ENCODE data around the gene NOL4L.

NOL4L gene

GRCh38 chr20:32455171-32455900, 129.8 kb downstream of the NOL4L start:
- H3K4me2 ChIP-seq (ENCODE audit: low read depth, low read length, poor library complexity, severe bottlenecking) = no peak overlapping the region
- TF ChIP-seq EZH2phosphoT487 (conservative IDR thresholded peaks at IDR 0.05; ENCODE audit: low read length) (no peak), CTCF (IDR thresholded peaks at IDR 0.05; ENCODE audit: insufficient read depth, low read length, poor library complexity, severe bottlenecking) (no peak)
- no peaks in the 10 kb centered on the region for H4K20me1 ChIP-seq (ENCODE audit: low read depth, low read length)
- no peaks in the 10 kb centered on the region for H3K9me3 ChIP-seq (ENCODE audit: insufficient read depth, low read length)
- no peaks in the 10 kb centered on the region for H3F3A ChIP-seq (ENCODE audit: insufficient read depth)
- H3K27ac ChIP-seq (ENCODE audit: low read depth, low read length) = no peak overlapping the region
- H2AFZ ChIP-seq (ENCODE audit: low read depth, low read length, severe bottlenecking) = no peak overlapping the region
- no peaks in the 10 kb centered on the region for H3K36me3 ChIP-seq (ENCODE audit: low read length)
- H3K27me3 ChIP-seq (ENCODE audit: low read length) = no peaks in the 10 kb centered on the region
- H3K79me2 ChIP-seq (ENCODE audit: insufficient read depth, low read length) = no peaks in the 10 kb centered on the region
- H3K4me3 ChIP-seq (ENCODE audit: insufficient read depth, low read length, poor library complexity, severe bottlenecking) = no peak overlapping the region
- H3K9me2 ChIP-seq (replicated peaks; ENCODE audit: insufficient read depth, low read length) = no peaks in the 10 kb centered on the region
- no peak overlapping the region for H3K9ac ChIP-seq (ENCODE audit: low read length)

- Histone ChIP-seq H3K27ac (ENCODE audit: low read depth, low read length) (no peak overlapping the region), H3K27me3 (ENCODE audit: low read length) (no peaks in the 10 kb centered on the region), H3K79me2 (ENCODE audit: insufficient read depth, low read length) (no peaks in the 10 kb centered on the region), H3K4me3 (ENCODE audit: insufficient read depth, low read length, poor library complexity, severe bottlenecking) (no peak overlapping the region), H3K9me3 (ENCODE audit: insufficient read depth, low read length) (no peaks in the 10 kb centered on the region), H3K4me2 (ENCODE audit: low read depth, low read length, poor library complexity, severe bottlenecking) (no peak overlapping the region), H3K9me2 (replicated peaks; ENCODE audit: insufficient read depth, low read length) (no peaks in the 10 kb centered on the region), H3F3A (ENCODE audit: insufficient read depth) (no peaks in the 10 kb centered on the region), H3K9ac (ENCODE audit: low read length) (no peak overlapping the region), H4K20me1 (ENCODE audit: low read depth, low read length) (no peaks in the 10 kb centered on the region), H3K36me3 (ENCODE audit: low read length) (no peaks in the 10 kb centered on the region), H2AFZ (ENCODE audit: low read depth, low read length, severe bottlenecking) (no peak overlapping the region)
- TF ChIP-seq CTCF (IDR thresholded peaks at IDR 0.05; ENCODE audit: insufficient read depth, low read length, poor library complexity, severe bottlenecking) (no peak), EZH2phosphoT487 (conservative IDR thresholded peaks at IDR 0.05; ENCODE audit: low read length) (no peak)
Observed at GRCh38 chr20:32454164-32455145, 130.7 kb downstream of the NOL4L start.

- no peaks in the 10 kb centered on the region for H4K20me1 ChIP-seq (ENCODE audit: low read depth, low read length)
- no peak overlapping the region for H2AFZ ChIP-seq (ENCODE audit: low read depth, low read length, severe bottlenecking)
- no peaks in the 10 kb centered on the region for H3K36me3 ChIP-seq (ENCODE audit: low read length)
- H3K9ac ChIP-seq (ENCODE audit: low read length) = no peak overlapping the region
- H3K27ac ChIP-seq (ENCODE audit: low read depth, low read length) = no peak overlapping the region
- no peaks in the 10 kb centered on the region for H3K27me3 ChIP-seq (ENCODE audit: low read length)
- no peak overlapping the region for H3K4me2 ChIP-seq (ENCODE audit: low read depth, low read length, poor library complexity, severe bottlenecking)
- H3K9me3 ChIP-seq (ENCODE audit: insufficient read depth, low read length) = no peaks in the 10 kb centered on the region
- no peaks in the 10 kb centered on the region for H3K79me2 ChIP-seq (ENCODE audit: insufficient read depth, low read length)
- TF ChIP-seq EZH2phosphoT487 (conservative IDR thresholded peaks at IDR 0.05; ENCODE audit: low read length) (no peak), CTCF (IDR thresholded peaks at IDR 0.05; ENCODE audit: insufficient read depth, low read length, poor library complexity, severe bottlenecking) (no peak)
- H3K9me2 ChIP-seq (replicated peaks; ENCODE audit: insufficient read depth, low read length) = no peaks in the 10 kb centered on the region
- H3K4me3 ChIP-seq (ENCODE audit: insufficient read depth, low read length, poor library complexity, severe bottlenecking) = no peak overlapping the region
- no peaks in the 10 kb centered on the region for H3F3A ChIP-seq (ENCODE audit: insufficient read depth)
Observed at GRCh38 chr20:32453467-32454163, 131.5 kb downstream of the NOL4L start.
